BLaER1 (cell line): ENCODE measurements around the gene TMEM69.

Source experiments
- H3K27ac ChIP-seq: shearing (Covaris generic); formaldehyde crosslinking; 2 replicates; pipeline ENCODE4 v1.8.1; 2022
- H3K27me3 ChIP-seq: shearing (Covaris generic); formaldehyde crosslinking; 2 replicates; pipeline ENCODE4 v1.8.1; 2022
- H3K36me3 ChIP-seq: shearing (Covaris generic); formaldehyde crosslinking; 2 replicates; pipeline ENCODE4 v1.8.1; 2022
- H3K4me1 ChIP-seq: shearing (Covaris generic); formaldehyde crosslinking; 2 replicates; pipeline ENCODE4 v1.8.1; 2022
- H3K4me2 ChIP-seq: shearing (Covaris generic); formaldehyde crosslinking; 2 replicates; pipeline ENCODE4 v1.8.1; 2022
- H3K4me3 ChIP-seq: shearing (Covaris generic); formaldehyde crosslinking; 2 replicates; pipeline ENCODE4 v1.8.1; 2022
- H3K9ac ChIP-seq: shearing (Covaris generic); formaldehyde crosslinking; 2 replicates; pipeline ENCODE4 v1.8.1; 2022
- H3K9me3 ChIP-seq: shearing (Covaris generic); formaldehyde crosslinking; 2 replicates; pipeline ENCODE4 v1.8.1; 2022
- H4K20me1 ChIP-seq: shearing (Covaris generic); formaldehyde crosslinking; 2 replicates; pipeline ENCODE4 v1.8.1; 2022
- Cebpa-rat ChIP-seq: shearing (Covaris generic); IDR thresholded peaks from 2 replicates; pipeline ENCODE4 v1.8.1; 2022

TMEM69 gene

GRCh38 chr1:45687754-45688740, at the start of gene TMEM69:
TSS of gene TMEM69 (plus strand) at chr1:45688181. CDS start at chr1:45691069, 2,888 bp downstream.
- H3K27ac ChIP-seq, result peak within 1 kb of the TSS; percentile 97
- no peak for TF ChIP-seq Cebpa-rat

GRCh38 chr1:45640293-45640692, 47.7 kb upstream of the TMEM69 start:
- H3K27ac ChIP-seq, result no peak overlapping the region
- no peak for TF ChIP-seq Cebpa-rat
- H3K36me3 ChIP-seq, result peaks cover 88% of the 10 kb centered on the region
- no peak overlapping the region for H3K4me3 ChIP-seq
- no peaks in the 10 kb centered on the region for H3K9me3 ChIP-seq
- peaks cover 12% of the 10 kb centered on the region for H3K4me1 ChIP-seq
- no peaks in the 10 kb centered on the region for H3K27me3 ChIP-seq
- peaks cover 34% of the 10 kb centered on the region for H4K20me1 ChIP-seq
- H3K9ac ChIP-seq, result no peak overlapping the region
- no peak overlapping the region for H3K4me2 ChIP-seq

More at GRCh38 chr1:45687754-45688740, at the start of gene TMEM69:
- peaks cover 32% of the 10 kb centered on the region for H3K4me1 ChIP-seq
- H3K27me3 ChIP-seq, result no peaks in the 10 kb centered on the region
- H3K4me2 ChIP-seq, result peak within 1 kb of the TSS; percentile 89
- no peaks in the 10 kb centered on the region for H3K9me3 ChIP-seq
- H4K20me1 ChIP-seq, result peaks cover 44% of the 10 kb centered on the region
- peak within 1 kb of the TSS; percentile 99 for H3K4me3 ChIP-seq
- H3K36me3 ChIP-seq, result peaks cover 36% of the 10 kb centered on the region
- peak within 1 kb of the TSS; percentile 97 for H3K9ac ChIP-seq

- H3K4me3 ChIP-seq, result no peak overlapping the region
- no peak overlapping the region for H3K9ac ChIP-seq
- TF ChIP-seq Cebpa-rat, result no peak
- peaks cover 62% of the 10 kb centered on the region for H4K20me1 ChIP-seq
- no peaks in the 10 kb centered on the region for H3K27me3 ChIP-seq
- no peak overlapping the region for H3K4me2 ChIP-seq
- no peaks in the 10 kb centered on the region for H3K9me3 ChIP-seq
- no peak overlapping the region for H3K27ac ChIP-seq
- H3K36me3 ChIP-seq, result peaks cover 86% of the 10 kb centered on the region
- H3K4me1 ChIP-seq, result peaks cover 12% of the 10 kb centered on the region
These were observed 44.7 kb upstream of the TMEM69 start for GRCh38 chr1:45643321-45643720.

GRCh38 chr1:45643978-45644377, 44.0 kb upstream of the TMEM69 start:
- Histone ChIP-seq H3K27ac (no peak overlapping the region), H3K36me3 (peaks cover 86% of the 10 kb centered on the region), H4K20me1 (peaks cover 68% of the 10 kb centered on the region), H3K27me3 (no peaks in the 10 kb centered on the region), H3K9ac (no peak overlapping the region), H3K4me1 (peaks cover 12% of the 10 kb centered on the region), H3K4me2 (no peak overlapping the region), H3K4me3 (no peak overlapping the region), H3K9me3 (no peaks in the 10 kb centered on the region)
- no peak for TF ChIP-seq Cebpa-rat

GRCh38 chr1:45644661-45645060, 43.3 kb upstream of the TMEM69 start:
- no peak overlapping the region for H3K9ac ChIP-seq
- H3K9me3 ChIP-seq, result no peaks in the 10 kb centered on the region
- no peak overlapping the region for H3K4me2 ChIP-seq
- H3K4me3 ChIP-seq, result no peak overlapping the region
- H4K20me1 ChIP-seq, result peaks cover 74% of the 10 kb centered on the region
- H3K27me3 ChIP-seq, result no peaks in the 10 kb centered on the region
- H3K27ac ChIP-seq, result no peak overlapping the region
- TF ChIP-seq Cebpa-rat, result no peak
- H3K4me1 ChIP-seq, result peaks cover 12% of the 10 kb centered on the region
- H3K36me3 ChIP-seq, result peaks cover 86% of the 10 kb centered on the region

GRCh38 chr1:45647248-45648021, 40.5 kb upstream of the TMEM69 start:
- Histone ChIP-seq H3K4me1 (peaks cover 10% of the 10 kb centered on the region; the same call in 1 of the 2 replicates), H4K20me1 (peaks cover 89% of the 10 kb centered on the region), H3K4me2 (no peak overlapping the region), H3K27ac (no peak overlapping the region), H3K9ac (no peak overlapping the region), H3K27me3 (no peaks in the 10 kb centered on the region), H3K9me3 (no peaks in the 10 kb centered on the region), H3K36me3 (peaks cover 86% of the 10 kb centered on the region), H3K4me3 (no peak overlapping the region)
- TF ChIP-seq Cebpa-rat, result no peak

- H3K27me3 ChIP-seq, result no peaks in the 10 kb centered on the region
- no peaks in the 10 kb centered on the region for H3K9me3 ChIP-seq
- no peak overlapping the region for H3K4me3 ChIP-seq
- H3K4me2 ChIP-seq, result no peak overlapping the region
- no peak overlapping the region for H3K9ac ChIP-seq
- H3K4me1 ChIP-seq, result no peaks in the 10 kb centered on the region
- H4K20me1 ChIP-seq, result peaks cover 81% of the 10 kb centered on the region
- no peak for TF ChIP-seq Cebpa-rat
- no peak overlapping the region for H3K27ac ChIP-seq
- peaks cover 98% of the 10 kb centered on the region for H3K36me3 ChIP-seq
These were observed 33.3 kb upstream of the TMEM69 start for GRCh38 chr1:45654540-45655280.

GRCh38 chr1:45656573-45657226, 31.3 kb upstream of the TMEM69 start:
- peaks cover 82% of the 10 kb centered on the region for H4K20me1 ChIP-seq
- no peak overlapping the region for H3K4me3 ChIP-seq
- peaks cover 96% of the 10 kb centered on the region for H3K36me3 ChIP-seq
- H3K27me3 ChIP-seq, result no peaks in the 10 kb centered on the region
- no peaks in the 10 kb centered on the region for H3K9me3 ChIP-seq
- TF ChIP-seq Cebpa-rat, result no peak
- no peak overlapping the region for H3K27ac ChIP-seq
- H3K4me1 ChIP-seq, result no peaks in the 10 kb centered on the region
- H3K9ac ChIP-seq, result no peak overlapping the region
- H3K4me2 ChIP-seq, result no peak overlapping the region

GRCh38 chr1:45658171-45658570, 29.8 kb upstream of the TMEM69 start:
- H4K20me1 ChIP-seq, result peaks cover 88% of the 10 kb centered on the region
- H3K4me1 ChIP-seq, result no peaks in the 10 kb centered on the region
- no peak overlapping the region for H3K27ac ChIP-seq
- H3K36me3 ChIP-seq, result peaks cover 94% of the 10 kb centered on the region
- H3K4me2 ChIP-seq, result no peak overlapping the region
- no peaks in the 10 kb centered on the region for H3K9me3 ChIP-seq
- TF ChIP-seq Cebpa-rat, result no peak
- no peak overlapping the region for H3K4me3 ChIP-seq
- no peaks in the 10 kb centered on the region for H3K27me3 ChIP-seq
- no peak overlapping the region for H3K9ac ChIP-seq
